ENCODE results near the gene TMEM117.

Gene TMEM117

DNA sequence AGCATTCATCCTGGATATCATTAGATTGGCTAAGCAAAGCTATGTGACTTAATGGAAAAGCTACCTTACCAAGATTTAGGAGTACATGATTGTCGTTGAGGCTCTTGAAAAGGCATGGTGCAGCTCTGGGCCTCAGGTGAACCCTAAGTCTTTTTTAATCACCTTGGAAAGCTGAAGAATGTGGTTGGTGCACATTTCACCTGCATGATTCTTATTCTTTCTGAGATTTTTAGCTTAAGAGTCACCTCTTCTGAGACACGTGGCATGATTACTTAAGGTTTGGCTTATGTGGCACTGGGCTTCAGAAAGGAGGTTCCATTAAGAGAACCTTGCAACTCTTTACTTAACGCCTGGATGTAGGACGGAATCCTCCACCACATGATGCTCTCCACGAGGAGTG is 498.5 kb downstream of the TMEM117 start:
- Histone ChIP-seq H3K36me3 (ENCODE audit: control insufficient read depth, low read length) (no peaks in the 10 kb centered on the region), H3F3A (ENCODE audit: control insufficient read depth, insufficient read depth) (no peaks in the 10 kb centered on the region), H4K20me1 (ENCODE audit: control insufficient read depth, insufficient read depth, low read depth, low read length) (no peaks in the 10 kb centered on the region), H3K27me3 (ENCODE audit: control insufficient read depth, low read length) (no peaks in the 10 kb centered on the region), H3K27ac (ENCODE audit: low read depth, low read length) (no peak overlapping the region), H3K4me1 (ENCODE audit: control insufficient read depth, low read length) (no peaks in the 10 kb centered on the region), H3K4me2 (ENCODE audit: low read length) (no peak overlapping the region), H3K4me3 (ENCODE audit: low read length) (no peak overlapping the region), H3K9me3 (ENCODE audit: control insufficient read depth, insufficient read depth, low read length) (no peaks in the 10 kb centered on the region), H3K9me2 (replicated peaks; ENCODE audit: control insufficient read depth, low read length) (no peaks in the 10 kb centered on the region), H3K79me2 (ENCODE audit: control insufficient read depth, low read length) (no peaks in the 10 kb centered on the region)
- TF ChIP-seq, protein P1, sequence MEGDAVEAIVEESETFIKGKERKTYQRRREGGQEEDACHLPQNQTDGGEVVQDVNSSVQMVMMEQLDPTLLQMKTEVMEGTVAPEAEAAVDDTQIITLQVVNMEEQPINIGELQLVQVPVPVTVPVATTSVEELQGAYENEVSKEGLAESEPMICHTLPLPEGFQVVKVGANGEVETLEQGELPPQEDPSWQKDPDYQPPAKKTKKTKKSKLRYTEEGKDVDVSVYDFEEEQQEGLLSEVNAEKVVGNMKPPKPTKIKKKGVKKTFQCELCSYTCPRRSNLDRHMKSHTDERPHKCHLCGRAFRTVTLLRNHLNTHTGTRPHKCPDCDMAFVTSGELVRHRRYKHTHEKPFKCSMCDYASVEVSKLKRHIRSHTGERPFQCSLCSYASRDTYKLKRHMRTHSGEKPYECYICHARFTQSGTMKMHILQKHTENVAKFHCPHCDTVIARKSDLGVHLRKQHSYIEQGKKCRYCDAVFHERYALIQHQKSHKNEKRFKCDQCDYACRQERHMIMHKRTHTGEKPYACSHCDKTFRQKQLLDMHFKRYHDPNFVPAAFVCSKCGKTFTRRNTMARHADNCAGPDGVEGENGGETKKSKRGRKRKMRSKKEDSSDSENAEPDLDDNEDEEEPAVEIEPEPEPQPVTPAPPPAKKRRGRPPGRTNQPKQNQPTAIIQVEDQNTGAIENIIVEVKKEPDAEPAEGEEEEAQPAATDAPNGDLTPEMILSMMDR (IDR thresholded peaks at IDR 0.05; ENCODE audit: low read depth, low read length, poor library complexity, severe bottlenecking) = no peak
- TF ChIP-seq EZH2phosphoT487 (IDR thresholded peaks at IDR 0.05; ENCODE audit: borderline replicate concordance, low read length) = no peak

DNA sequence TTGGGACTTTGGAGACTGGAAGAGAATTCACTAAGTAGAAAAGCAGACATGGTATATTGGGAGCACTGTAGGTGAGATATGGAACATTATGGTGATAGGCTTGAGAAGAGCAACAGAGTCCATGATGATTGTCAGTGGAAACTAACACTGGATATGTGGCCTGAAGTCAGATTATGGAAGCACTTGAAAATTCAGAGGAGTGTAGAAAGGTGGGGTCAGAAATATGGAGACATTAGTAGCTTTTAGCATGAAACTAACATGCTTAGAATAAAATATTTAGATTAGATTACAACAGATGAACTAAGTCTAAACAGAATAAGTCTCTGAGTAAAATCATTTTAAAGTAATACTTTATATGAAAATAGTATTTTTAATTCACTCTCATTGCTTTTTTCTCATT is 499.1 kb downstream of the TMEM117 start:
- H3F3A ChIP-seq (ENCODE audit: control insufficient read depth, insufficient read depth) = no peaks in the 10 kb centered on the region
- H3K36me3 ChIP-seq (ENCODE audit: control insufficient read depth, low read length) = no peaks in the 10 kb centered on the region
- no peaks in the 10 kb centered on the region for H3K9me3 ChIP-seq (ENCODE audit: control insufficient read depth, insufficient read depth, low read length)
- no peaks in the 10 kb centered on the region for H4K20me1 ChIP-seq (ENCODE audit: control insufficient read depth, insufficient read depth, low read depth, low read length)
- no peaks in the 10 kb centered on the region for H3K9me2 ChIP-seq (replicated peaks; ENCODE audit: control insufficient read depth, low read length)
- TF ChIP-seq EZH2phosphoT487 (IDR thresholded peaks at IDR 0.05; ENCODE audit: borderline replicate concordance, low read length) = no peak
- TF ChIP-seq, protein P1 (IDR thresholded peaks at IDR 0.05; ENCODE audit: low read depth, low read length, poor library complexity, severe bottlenecking) = no peak
- no peaks in the 10 kb centered on the region for H3K27me3 ChIP-seq (ENCODE audit: control insufficient read depth, low read length)
- no peak overlapping the region for H3K4me3 ChIP-seq (ENCODE audit: low read length)
- no peaks in the 10 kb centered on the region for H3K79me2 ChIP-seq (ENCODE audit: control insufficient read depth, low read length)
- no peak overlapping the region for H3K27ac ChIP-seq (ENCODE audit: low read depth, low read length)
- H3K4me1 ChIP-seq (ENCODE audit: control insufficient read depth, low read length) = no peaks in the 10 kb centered on the region
- no peak overlapping the region for H3K4me2 ChIP-seq (ENCODE audit: low read length)

DNA sequence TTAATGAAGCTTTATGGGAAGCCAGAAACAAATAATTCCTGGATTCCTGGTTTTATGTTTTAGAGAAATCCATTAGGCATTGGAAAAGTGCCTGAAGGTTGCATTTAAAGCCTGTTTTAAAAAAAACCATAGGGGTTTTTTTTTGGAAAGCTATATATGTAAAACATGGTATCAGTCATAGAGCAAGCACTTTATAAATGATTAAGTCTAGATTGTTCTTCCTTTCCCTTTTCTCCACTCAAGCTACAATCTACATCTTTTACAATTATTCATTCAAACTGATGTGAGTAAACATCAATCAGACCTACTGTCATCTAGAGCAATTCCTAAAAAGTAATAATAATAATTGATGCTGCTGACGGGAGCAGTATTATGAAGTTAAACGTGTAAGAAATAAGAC is 500.7 kb downstream of the TMEM117 start:
- TF ChIP-seq EZH2phosphoT487 (IDR thresholded peaks at IDR 0.05; ENCODE audit: borderline replicate concordance, low read length) = no peak
- TF ChIP-seq, protein P1 (IDR thresholded peaks at IDR 0.05; ENCODE audit: low read depth, low read length, poor library complexity, severe bottlenecking) = no peak
- H3K9me2 ChIP-seq (replicated peaks; ENCODE audit: control insufficient read depth, low read length) = no peaks in the 10 kb centered on the region
- no peaks in the 10 kb centered on the region for H3K27me3 ChIP-seq (ENCODE audit: control insufficient read depth, low read length)
- no peaks in the 10 kb centered on the region for H3K36me3 ChIP-seq (ENCODE audit: control insufficient read depth, low read length)
- H3K4me3 ChIP-seq (ENCODE audit: low read length) = no peak overlapping the region
- no peaks in the 10 kb centered on the region for H4K20me1 ChIP-seq (ENCODE audit: control insufficient read depth, insufficient read depth, low read depth, low read length)
- H3K9me3 ChIP-seq (ENCODE audit: control insufficient read depth, insufficient read depth, low read length) = no peaks in the 10 kb centered on the region
- no peaks in the 10 kb centered on the region for H3K4me1 ChIP-seq (ENCODE audit: control insufficient read depth, low read length)
- H3F3A ChIP-seq (ENCODE audit: control insufficient read depth, insufficient read depth) = no peaks in the 10 kb centered on the region
- H3K79me2 ChIP-seq (ENCODE audit: control insufficient read depth, low read length) = no peaks in the 10 kb centered on the region
- H3K27ac ChIP-seq (ENCODE audit: low read depth, low read length) = no peak overlapping the region
- H3K4me2 ChIP-seq (ENCODE audit: low read length) = no peak overlapping the region

DNA sequence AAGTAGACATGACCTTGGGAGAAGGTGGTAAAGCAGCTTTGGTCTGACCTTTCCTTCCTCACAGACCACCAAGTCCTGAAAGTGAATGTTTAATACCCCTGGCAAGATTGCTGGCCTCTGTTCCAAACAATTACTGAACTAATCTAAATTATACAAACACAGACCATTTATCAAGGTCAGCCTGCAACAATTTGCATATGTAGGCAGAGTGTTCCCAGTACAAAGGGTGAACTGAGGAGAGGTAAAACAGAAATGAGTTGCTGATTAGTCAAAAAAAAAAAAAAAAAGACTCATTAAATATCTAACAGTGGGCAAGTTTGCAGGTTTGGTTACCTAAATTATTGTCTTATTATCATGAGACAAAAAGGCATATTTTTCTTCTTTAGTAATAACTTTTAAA is 506.5 kb downstream of the TMEM117 start:
- no peaks in the 10 kb centered on the region for H3K27me3 ChIP-seq (ENCODE audit: control insufficient read depth, low read length)
- TF ChIP-seq, protein P1 (IDR thresholded peaks at IDR 0.05; ENCODE audit: low read depth, low read length, poor library complexity, severe bottlenecking) = no peak
- TF ChIP-seq EZH2phosphoT487 (IDR thresholded peaks at IDR 0.05; ENCODE audit: borderline replicate concordance, low read length) = no peak
- no peaks in the 10 kb centered on the region for H3K9me2 ChIP-seq (replicated peaks; ENCODE audit: control insufficient read depth, low read length)
- H3K27ac ChIP-seq (ENCODE audit: low read depth, low read length) = no peak overlapping the region
- no peaks in the 10 kb centered on the region for H3K9me3 ChIP-seq (ENCODE audit: control insufficient read depth, insufficient read depth, low read length)
- H3K36me3 ChIP-seq (ENCODE audit: control insufficient read depth, low read length) = no peaks in the 10 kb centered on the region
- H4K20me1 ChIP-seq (ENCODE audit: control insufficient read depth, insufficient read depth, low read depth, low read length) = no peaks in the 10 kb centered on the region
- no peak overlapping the region for H3K4me2 ChIP-seq (ENCODE audit: low read length)
- no peaks in the 10 kb centered on the region for H3F3A ChIP-seq (ENCODE audit: control insufficient read depth, insufficient read depth)
- no peak overlapping the region for H3K4me3 ChIP-seq (ENCODE audit: low read length)
- H3K4me1 ChIP-seq (ENCODE audit: control insufficient read depth, low read length) = no peaks in the 10 kb centered on the region
- H3K79me2 ChIP-seq (ENCODE audit: control insufficient read depth, low read length) = no peaks in the 10 kb centered on the region
